Measurements from ENCODE around the gene SLC38A9.

SLC38A9 gene

GRCh38 chr5:55583578-55583977, 128.5 kb downstream of the SLC38A9 start:
- no peak for DNase-seq (ENCODE audit: low read depth in 2 of 2)

GRCh38 chr5:55582256-55582655, 129.9 kb downstream of the SLC38A9 start:
- DNase-seq (ENCODE audit: low read depth in 2 of 2): no peak

DNA sequence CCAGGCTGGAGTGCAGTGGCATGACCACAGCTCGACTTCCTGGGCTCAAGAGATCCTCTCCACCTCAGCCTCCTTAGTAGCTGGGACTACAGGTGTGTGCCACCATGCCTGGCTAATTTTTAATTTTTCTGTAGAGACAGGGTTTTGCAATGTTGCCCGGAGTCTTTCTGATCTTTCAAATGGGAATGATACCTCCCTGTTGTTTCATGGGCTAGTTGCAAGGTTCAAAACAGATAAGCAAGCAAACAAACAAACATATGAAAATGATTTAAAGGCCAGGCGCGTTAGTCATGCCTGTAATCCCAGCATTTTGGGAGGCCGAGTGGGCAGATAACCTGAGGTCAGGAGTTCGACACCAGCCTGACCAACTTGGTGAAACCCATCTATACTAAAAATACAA, 132.1 kb downstream of the SLC38A9 start:
- no peak for DNase-seq (ENCODE audit: low read depth in 2 of 2)

GRCh38 chr5:55578771-55579170, 133.4 kb downstream of the SLC38A9 start:
- no peak for DNase-seq (ENCODE audit: low read depth in 2 of 2)

- no peak for DNase-seq (ENCODE audit: low read depth in 2 of 2)
Observed at GRCh38 chr5:55577353-55578060, 134.6 kb downstream of the SLC38A9 start.

DNA sequence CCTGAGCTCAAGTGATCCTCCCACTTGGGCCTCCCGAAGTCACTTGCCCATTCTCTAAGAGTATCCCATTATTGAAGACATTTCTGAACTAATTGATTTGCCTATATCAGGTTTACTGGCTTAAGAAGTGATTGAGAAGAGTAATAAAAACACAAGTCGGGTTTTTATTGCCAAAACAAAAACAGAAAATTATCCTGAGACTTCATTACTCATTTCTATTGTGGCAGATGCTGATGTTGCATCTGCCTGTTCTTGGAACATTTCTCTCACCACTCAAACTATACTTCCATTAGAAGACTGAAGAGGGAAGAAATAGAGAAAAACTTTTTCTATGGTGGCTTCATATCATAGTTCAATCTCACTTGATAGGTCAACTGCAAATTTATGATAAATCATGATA, 135.5 kb downstream of the SLC38A9 start:
- DNase-seq (ENCODE audit: low read depth in 2 of 2): no peak

Measured in stimulated activated CD8-positive, alpha-beta memory T cell treated with anti-CD3 and anti-CD28 coated beads, Interleukin-2, amount 100 ng/mL, for 48 hours (primary cell).